H9 (cell line): Measurements from ENCODE around the gene CACFD1. TPM values are rescaled to one million over a fixed set of nuclear protein-coding genes. Genes with fewer than 3 reads are reported as not detected.

Experiments
- DNase-seq: peaks from one replicate; pipeline ENCODE4 v3.0.0-alpha.2; 2017
- H2AFZ ChIP-seq: one replicate; pipeline ENCODE4 v1.6.1; 2013; ENCODE audit warnings: mild to moderate bottlenecking, low read length, control low read depth, moderate library complexity
- H2AK5ac ChIP-seq: 2 replicates; pipeline ENCODE4 v1.6.1; 2013; ENCODE audit warnings: low read length, control low read depth, mixed read lengths; ENCODE audit not compliant: insufficient read length
- H2BK120ac ChIP-seq: one replicate; pipeline ENCODE4 v1.6.1; 2013; ENCODE audit warnings: low read depth, mild to moderate bottlenecking, low read length, control low read depth, inconsistent platforms; ENCODE audit not compliant: poor library complexity, severe bottlenecking
- H2BK12ac ChIP-seq: 2 replicates; pipeline ENCODE4 v1.6.1; 2013; ENCODE audit warnings: low read length, control low read depth, mixed read lengths, low read depth; ENCODE audit not compliant: insufficient read length
- H2BK15ac ChIP-seq: 2 replicates; pipeline ENCODE4 v1.6.1; 2013; ENCODE audit warnings: low read depth, low read length, control low read depth
- H2BK20ac ChIP-seq: one replicate; pipeline ENCODE4 v1.6.1; 2013; ENCODE audit warnings: low read depth, mild to moderate bottlenecking, low read length, control low read depth, inconsistent platforms; ENCODE audit not compliant: poor library complexity, severe bottlenecking
- H2BK5ac ChIP-seq: 2 replicates; pipeline ENCODE4 v1.6.1; 2013; ENCODE audit warnings: low read length, control low read depth, mixed read lengths; ENCODE audit not compliant: insufficient read length
- H3K14ac ChIP-seq: 2 replicates; pipeline ENCODE4 v1.6.1; 2013; ENCODE audit warnings: low read length, control low read depth; ENCODE audit not compliant: insufficient read depth
- H3K18ac ChIP-seq: 2 replicates; pipeline ENCODE4 v1.6.1; 2013; ENCODE audit warnings: low read depth, mild to moderate bottlenecking, mixed read lengths, low read length, control low read depth; ENCODE audit not compliant: insufficient read length
- H3K23ac ChIP-seq: 2 replicates; pipeline ENCODE4 v1.6.1; 2013; ENCODE audit warnings: low read length, control low read depth, mixed read lengths, low read depth; ENCODE audit not compliant: insufficient read length
- H3K23me2 ChIP-seq: 2 replicates; pipeline ENCODE4 v1.6.1; 2013; ENCODE audit warnings: low read depth, mild to moderate bottlenecking, mixed read lengths, low read length, control low read depth; ENCODE audit not compliant: insufficient read length, poor library complexity, severe bottlenecking
- H3K27ac ChIP-seq: 2 replicates; pipeline ENCODE4 v1.5.1; 2013; ENCODE audit warnings: low read length, control low read depth, mixed read lengths, low read depth; ENCODE audit not compliant: insufficient read length
- H3K27me3 ChIP-seq: 2 replicates; pipeline ENCODE4 v1.6.1; 2013; ENCODE audit warnings: low read length, control low read depth, inconsistent platforms; ENCODE audit not compliant: insufficient read depth
- H3K4ac ChIP-seq: 2 replicates; pipeline ENCODE4 v1.6.1; 2013; ENCODE audit warnings: low read depth, mild to moderate bottlenecking, control low read depth, inconsistent platforms, low read length, moderate library complexity
- H3K4me1 ChIP-seq: 2 replicates; pipeline ENCODE4 v1.6.1; 2013; ENCODE audit warnings: low read length, control low read depth, inconsistent platforms; ENCODE audit not compliant: insufficient read depth
- H3K4me2 ChIP-seq: 2 replicates; pipeline ENCODE4 v1.6.1; 2013; ENCODE audit warnings: low read length, control low read depth, mixed read lengths; ENCODE audit not compliant: insufficient read length, insufficient read depth
- H3K56ac ChIP-seq: 2 replicates; pipeline ENCODE4 v1.6.1; 2013; ENCODE audit warnings: low read depth, mild to moderate bottlenecking, mixed read lengths, low read length, control low read depth; ENCODE audit not compliant: insufficient read length
- H3K79me1 ChIP-seq: 2 replicates; pipeline ENCODE4 v1.6.1; 2013; ENCODE audit warnings: low read depth, mild to moderate bottlenecking, moderate library complexity, low read length, control low read depth, inconsistent platforms; ENCODE audit not compliant: insufficient read depth, poor library complexity, severe bottlenecking
- H3K79me2 ChIP-seq: 2 replicates; pipeline ENCODE4 v1.6.1; 2013; ENCODE audit warnings: low read length, control low read depth, inconsistent platforms; ENCODE audit not compliant: insufficient read depth
- H3K9ac ChIP-seq: 2 replicates; pipeline ENCODE4 v1.6.1; 2013; ENCODE audit warnings: low read length, control low read depth, mixed read lengths; ENCODE audit not compliant: insufficient read length; ENCODE audit errors: extremely low read depth
- H3K9me3 ChIP-seq: one replicate; pipeline ENCODE4 v1.6.1; 2013; ENCODE audit warnings: low read depth, low read length, inconsistent platforms; ENCODE audit not compliant: control insufficient read depth
- H3T11ph ChIP-seq: one replicate; pipeline ENCODE4 v1.6.1; 2013; ENCODE audit warnings: mild to moderate bottlenecking, low read length, control low read depth, inconsistent platforms
- H4K20me1 ChIP-seq: one replicate; pipeline ENCODE4 v1.6.1; 2013; ENCODE audit not compliant: control insufficient read depth, insufficient read length, insufficient read depth
- H4K5ac ChIP-seq: 2 replicates; pipeline ENCODE4 v1.6.1; 2013; ENCODE audit warnings: low read depth, mild to moderate bottlenecking, mixed read lengths, low read length, control low read depth; ENCODE audit not compliant: insufficient read length
- H4K8ac ChIP-seq: replicated peaks from 2 replicates; pipeline ENCODE4 v1.6.1; 2013; ENCODE audit warnings: low read length, control low read depth, mixed read lengths, low read depth; ENCODE audit not compliant: insufficient read length
- H4K91ac ChIP-seq: 2 replicates; pipeline ENCODE4 v1.6.1; 2013; ENCODE audit warnings: low read depth, mild to moderate bottlenecking, moderate library complexity, mixed read lengths, low read length, control low read depth; ENCODE audit not compliant: insufficient read length
- H3K27ac Mint-ChIP-seq, 3 experiments: 2 replicates in 2 of 3; 3 replicates in 1 of 3; pipeline ENCODE4 v1.8.0; 2020 to 2021; ENCODE audit warnings: mixed read lengths in 3 of 3, mild to moderate bottlenecking in 1 of 3, moderate library complexity in 1 of 3
- H3K27me3 Mint-ChIP-seq: 2 replicates; pipeline ENCODE4 v1.8.0; 2021; ENCODE audit warnings: low read depth, mild to moderate bottlenecking, moderate library complexity, mixed read lengths
- H3K36me3 Mint-ChIP-seq, 3 experiments: 2 replicates in 2 of 3; 3 replicates in 1 of 3; pipeline ENCODE4 v1.8.0; 2020 to 2021; ENCODE audit warnings: low read depth in 3 of 3, mixed read lengths in 3 of 3; ENCODE audit not compliant: insufficient read depth in 1 of 3
- H3K4me1 Mint-ChIP-seq, 2 experiments: 2 replicates each; pipeline ENCODE4 v1.8.0; 2020; ENCODE audit warnings: mixed read lengths in 2 of 2
- H3K4me3 Mint-ChIP-seq, 2 experiments: 2 replicates in 1 of 2; 3 replicates in 1 of 2; pipeline ENCODE4 v1.8.0; 2020 to 2021; ENCODE audit warnings: mild to moderate bottlenecking in 2 of 2, mixed read lengths in 2 of 2, moderate library complexity in 1 of 2
- H3K9me3 Mint-ChIP-seq, 2 experiments: 2 replicates in 1 of 2; 3 replicates in 1 of 2; pipeline ENCODE4 v1.8.0; 2020; ENCODE audit warnings: mild to moderate bottlenecking in 2 of 2, mixed read lengths in 2 of 2, moderate library complexity in 1 of 2
- CTCF ChIP-seq: fragments of 200-600 bp; sonication (generic); conservative IDR thresholded peaks from 3 replicates; pipeline ENCODE4 v1.8.0; 2021; ENCODE audit warnings: antibody characterized with exemption, mild to moderate bottlenecking
- WGBS: extraction: QIAGEN DNeasy Blood & Tissue Kit; methylation state at CpG from one replicate; pipeline ENCODE4 v1.1.7; 2013; ENCODE audit warnings: missing lambda C conversion rate, low lambda C conversion rate, mixed read lengths; ENCODE audit not compliant: insufficient read length; ENCODE audit errors: extremely low coverage; 5-methylcytosine and 5-hydroxymethylcytosine counted together
- total RNA-seq: library from RNA; stranded (reverse); gene quantifications from 2 replicates; pipeline ENCODE4 v1.2.1, GENCODE V29; 2021

The CACFD1 gene
- total RNA-seq, 1 experiment from 2014 or later, result 20.0 TPM

GRCh38 chr9:133518706-133519449, 59.1 kb downstream of the CACFD1 start:
- H3K27me3 Mint-ChIP-seq, result peaks cover 8% of the 10 kb centered on the region
- H4K91ac ChIP-seq, result no peak overlapping the region
- H3K18ac ChIP-seq, result no peak overlapping the region
- no peaks in the 10 kb centered on the region for H3K4me1 ChIP-seq
- H2BK20ac ChIP-seq, result no peak overlapping the region
- no peak overlapping the region for H2AK5ac ChIP-seq
- DNase-seq, result no peak
- no peaks in the 10 kb centered on the region for H3K36me3 Mint-ChIP-seq
- no peak overlapping the region for H3K4ac ChIP-seq
- H3K4me1 Mint-ChIP-seq, result 0 out of 4 replicates have a peak, but pooled peaks cover 0 to 3% of the 10 kb centered on the region in 2 experiments
- no peak overlapping the region for H3K4me3 Mint-ChIP-seq
- no peak overlapping the region for H2BK120ac ChIP-seq
- H3K4me2 ChIP-seq, result no peak overlapping the region
- no peak overlapping the region; a peak in 1 of 7 replicates for H3K27ac Mint-ChIP-seq
- H3K9ac ChIP-seq, result no peak overlapping the region
- no peak overlapping the region for H4K8ac ChIP-seq
- H3K23ac ChIP-seq, result no peak overlapping the region
- no peaks in the 10 kb centered on the region for H3K9me3 ChIP-seq
- no peak overlapping the region for H2BK12ac ChIP-seq
- no peak overlapping the region for H3K56ac ChIP-seq
- WGBS, result no CpG with 5 or more reads among the region's 27 CpGs
- no peak overlapping the region for H4K5ac ChIP-seq
- H3K27me3 ChIP-seq, result no peaks in the 10 kb centered on the region
- no peak for TF ChIP-seq CTCF
- H3K14ac ChIP-seq, result no peak overlapping the region; the same call in 1 of the 2 replicates
- H4K20me1 ChIP-seq, result no peaks in the 10 kb centered on the region
- H3K27ac ChIP-seq, result no peak overlapping the region
- no peaks in the 10 kb centered on the region for H3K9me3 Mint-ChIP-seq
- no peaks in the 10 kb centered on the region for H3K79me2 ChIP-seq
- no peak overlapping the region for H3T11ph ChIP-seq
- no peaks in the 10 kb centered on the region for H3K79me1 ChIP-seq
- H2BK15ac ChIP-seq, result no peak overlapping the region
- H2BK5ac ChIP-seq, result no peak overlapping the region
- H2AFZ ChIP-seq, result no peak overlapping the region
- H3K23me2 ChIP-seq, result no peaks in the 10 kb centered on the region
